Measurements from ENCODE around the gene LARP6. TPM values are rescaled to one million over a fixed set of nuclear protein-coding genes. Genes with fewer than 3 reads are reported as not detected.

Gene LARP6
- polyA plus RNA-seq, 2 of the 4 experiments (the other 2 are of a cell fraction): 57.2 to 158 TPM

- H3K4me1 ChIP-seq: peaks cover 11% of the 10 kb centered on the region; the same call in 2 of the 3 replicates
- TF ChIP-seq CEBPB (IDR thresholded peaks at IDR 0.05) (no peak), HEYL (CRISPR knock-in tag; IDR thresholded peaks at IDR 0.05) (no peak), HOXB5 (CRISPR knock-in tag; IDR thresholded peaks at IDR 0.05) (no peak), HOXB13 (CRISPR knock-in tag; IDR thresholded peaks at IDR 0.05; ENCODE audit: low read depth) (no peak), HOXA7 (CRISPR knock-in tag; IDR thresholded peaks at IDR 0.05) (no peak), HES2 (IDR thresholded peaks at IDR 0.05) (no peak), POLR2A (IDR thresholded peaks at IDR 0.05; ENCODE audit: low read length) (no peak), NFE2L2 (conservative IDR thresholded peaks at IDR 0.05; ENCODE audit: low read length) (no peak), JUN (IDR thresholded peaks at IDR 0.05) (no peak)
- H3K9me3 ChIP-seq: peaks cover 7% of the 10 kb centered on the region; the same call in 2 of the 3 replicates
- H3K27ac ChIP-seq: 0 out of 6 replicates have a peak overlapping the region, but pooled peaks of 1 of the 2 experiments have one; percentile 3
- CTCF ChIA-PET: interaction anchor here (1.2 to 9.1 kb wide), 5 partner anchors 10 to 42 kb away, joined by 3 to 331 read pairs (median 11); partner anchors contain the start of genes LARP6 and LRRC49
- H3K4me2 ChIP-seq: no peak overlapping the region
- DNase-seq (ENCODE audit: low read depth in 1 of 2, low spot score in 1 of 2): no peak
- whole genome bisulfite sequencing (ENCODE audit: missing lambda C conversion rate): 85% methylated on average over 3 of the region's 3 CpGs
- FAIRE-seq: no peak
- no peak overlapping the region for H3K4me3 ChIP-seq
- peak; percentile 20 to 34; a peak in 2 of 6 replicates for ATAC-seq
- POLR2A ChIA-PET: interaction anchor here (1.1 kb wide), 1 partner anchor 12 kb away, joined by 3 read pairs; no protein-coding TSS in a partner anchor
Measured at GRCh38 chr15:70869346-70869745, 15.4 kb upstream of the LARP6 start.

- TF ChIP-seq RCOR1 (IDR thresholded peaks at IDR 0.05; ENCODE audit: low read depth, low read length): no peak
- no peak for TF ChIP-seq SREBF2 (IDR thresholded peaks at IDR 0.05)
- no peak for TF ChIP-seq MYC (IDR thresholded peaks at IDR 0.05; ENCODE audit: borderline replicate concordance, low read length)
- no peak for TF ChIP-seq ZNF302 (CRISPR knock-in tag; IDR thresholded peaks at IDR 0.05)
- TF ChIP-seq HOXA7 (CRISPR knock-in tag; IDR thresholded peaks at IDR 0.05): no peak
- TF ChIP-seq SMC3 (IDR thresholded peaks at IDR 0.05): no peak
- no peak for TF ChIP-seq KDM5A (IDR thresholded peaks at IDR 0.05)
- TF ChIP-seq HOXB13 (CRISPR knock-in tag; IDR thresholded peaks at IDR 0.05; ENCODE audit: low read depth): no peak
- POLR2A ChIA-PET: no interaction called here
- CTCF ChIA-PET: interaction anchor here (0.9 to 9.1 kb wide), 5 partner anchors 11 to 299 kb away, joined by 3 to 331 read pairs (median 11); partner anchors contain the start of gene LARP6
- H3K27ac ChIP-seq: peak overlapping the region in 1 of 2 experiments; percentile 13; a peak in 3 of 6 replicates
- H3K4me2 ChIP-seq: no peak overlapping the region
- H3K4me3 ChIP-seq: no peak overlapping the region
- WGBS (ENCODE audit: missing lambda C conversion rate): 87% methylated on average over 6 of the region's 6 CpGs
- H3K4me1 ChIP-seq: peaks cover 24% of the 10 kb centered on the region
- FAIRE-seq (no peak), DNase-seq (ENCODE audit: low read depth in 1 of 2, low spot score in 1 of 2) (no peak), ATAC-seq (no peak)
- peaks cover under 1% of the 10 kb centered on the region; the same call in 1 of the 3 replicates for H3K9me3 ChIP-seq
Measured at GRCh38 chr15:70867911-70868467, 14.0 kb upstream of the LARP6 start.

GRCh38 chr15:70866982-70867641 lies 13.2 kb upstream of the LARP6 start:
- ATAC-seq (no peak), FAIRE-seq (no peak), DNase-seq (ENCODE audit: low read depth in 1 of 2, low spot score in 1 of 2) (no peak)
- TF ChIP-seq MAFK (IDR thresholded peaks at IDR 0.05; ENCODE audit: partially characterized antibody) (peak; percentile 28), ELK1 (IDR thresholded peaks at IDR 0.05; ENCODE audit: low read depth, low read length) (no peak), NFE2L2 (conservative IDR thresholded peaks at IDR 0.05; ENCODE audit: low read length) (0 out of 2 replicates have a peak, but pooled peaks have one; percentile 14), SMC3 (IDR thresholded peaks at IDR 0.05) (no peak), EHMT2 (IDR thresholded peaks at IDR 0.05; ENCODE audit: low read depth) (no peak)
- ChIA-PET POLR2A (no interaction called here), CTCF (interaction anchor here (9.1 kb wide), 1 partner anchor 40 kb away, joined by 331 read pairs; no protein-coding TSS in a partner anchor)
- 89% methylated on average over 5 of the region's 5 CpGs for WGBS (ENCODE audit: missing lambda C conversion rate)
- Histone ChIP-seq H3K4me3 (no peak overlapping the region), H3K4me2 (no peak overlapping the region), H3K4me1 (peaks cover 29% of the 10 kb centered on the region), H3K9me3 (no peaks in the 10 kb centered on the region), H3K27ac (peak overlapping the region; percentile 10 to 40; a peak in 3 of 6 replicates)
